Mucosa of rectum (tissue), 2 donors: ENCODE data around the gene TOM1L2.
"Not testable (repeated sequence)": the region's sequence is repeated elsewhere in the genome, so short reads cannot be mapped to it uniquely, and the experiment has no call there.

Experiments used
- H3K27ac ChIP-seq, 2 donors: one replicate each; pipeline ENCODE4 v1.7.0; 2013; ENCODE audit warnings: inconsistent platforms in 2 of 2, low read depth in 2 of 2, low read length in 2 of 2
- H3K27me3 ChIP-seq, 2 donors: one replicate each; pipeline ENCODE4 v1.7.0; 2013; ENCODE audit warnings: low read length in 2 of 2; ENCODE audit not compliant: control insufficient read depth in 2 of 2, insufficient read depth in 2 of 2
- H3K36me3 ChIP-seq, 2 donors: one replicate each; pipeline ENCODE4 v1.7.0; 2013; ENCODE audit warnings: low read length in 2 of 2; ENCODE audit not compliant: control insufficient read depth in 2 of 2, insufficient read depth in 2 of 2
- H3K4me1 ChIP-seq, 2 donors: one replicate each; pipeline ENCODE4 v1.7.0; 2013; ENCODE audit warnings: low read length in 2 of 2, mild to moderate bottlenecking in 1 of 2; ENCODE audit not compliant: control insufficient read depth in 2 of 2, insufficient read depth in 2 of 2
- H3K4me3 ChIP-seq, 2 donors: one replicate each; pipeline ENCODE4 v1.7.0; 2013; ENCODE audit warnings: low read length in 2 of 2
- H3K9ac ChIP-seq, 2 donors: one replicate each; pipeline ENCODE4 v1.7.0; 2013; ENCODE audit warnings: low read length in 2 of 2, low read depth in 1 of 2, mild to moderate bottlenecking in 1 of 2
- H3K9me3 ChIP-seq, 2 donors: one replicate each; pipeline ENCODE4 v1.7.0; 2013; ENCODE audit warnings: low read length in 2 of 2; ENCODE audit not compliant: control insufficient read depth in 2 of 2
- donor health status: healthy.
- donor health status: Normal muscosa, but diverticular disease.

Gene TOM1L2

GRCh38 chr17:17998934-17999333 is 26.7 kb upstream of the TOM1L2 start:
- Histone ChIP-seq H3K9ac (no peak overlapping the region), H3K4me3 (no peak overlapping the region), H3K36me3 (no peaks in the 10 kb centered on the region), H3K27ac (no peak overlapping the region), H3K27me3 (no peaks in the 10 kb centered on the region), H3K9me3 (no peaks in the 10 kb centered on the region), H3K4me1 (no peaks in the 10 kb centered on the region)

GRCh38 chr17:17995887-17996286 is 23.7 kb upstream of the TOM1L2 start:
- H3K9ac ChIP-seq, H3K4me3 ChIP-seq, H3K27me3 ChIP-seq, H3K36me3 ChIP-seq, H3K4me1 ChIP-seq, H3K9me3 ChIP-seq, H3K27ac ChIP-seq: not testable (repeated sequence)

GRCh38 chr17:17994271-17995069 is 22.3 kb upstream of the TOM1L2 start:
- no peak overlapping the region for H3K27ac ChIP-seq
- H3K9me3 ChIP-seq: no peaks in the 10 kb centered on the region
- no peaks in the 10 kb centered on the region for H3K4me1 ChIP-seq
- no peaks in the 10 kb centered on the region for H3K27me3 ChIP-seq
- no peaks in the 10 kb centered on the region for H3K36me3 ChIP-seq
- H3K4me3 ChIP-seq: no peak overlapping the region
- no peak overlapping the region for H3K9ac ChIP-seq

GRCh38 chr17:17993852-17994251 is 21.7 kb upstream of the TOM1L2 start:
- no peaks in the 10 kb centered on the region for H3K4me1 ChIP-seq
- H3K27ac ChIP-seq: no peak overlapping the region
- H3K9ac ChIP-seq: no peak overlapping the region
- H3K9me3 ChIP-seq: no peaks in the 10 kb centered on the region
- no peaks in the 10 kb centered on the region for H3K36me3 ChIP-seq
- no peaks in the 10 kb centered on the region for H3K27me3 ChIP-seq
- no peak overlapping the region for H3K4me3 ChIP-seq

GRCh38 chr17:17993366-17993765 is 21.2 kb upstream of the TOM1L2 start:
- Histone ChIP-seq H3K27ac (no peak overlapping the region), H3K4me1 (no peaks in the 10 kb centered on the region), H3K4me3 (no peak overlapping the region), H3K9me3 (no peaks in the 10 kb centered on the region), H3K27me3 (no peaks in the 10 kb centered on the region), H3K36me3 (no peaks in the 10 kb centered on the region), H3K9ac (no peak overlapping the region)

GRCh38 chr17:17990282-17990681 is 18.1 kb upstream of the TOM1L2 start:
- no peaks in the 10 kb centered on the region for H3K36me3 ChIP-seq
- no peak overlapping the region for H3K27ac ChIP-seq
- no peak overlapping the region for H3K9ac ChIP-seq
- no peaks in the 10 kb centered on the region for H3K27me3 ChIP-seq
- no peak overlapping the region for H3K4me3 ChIP-seq
- H3K9me3 ChIP-seq: no peaks in the 10 kb centered on the region
- no peaks in the 10 kb centered on the region for H3K4me1 ChIP-seq

GRCh38 chr17:17989618-17990017 is 17.4 kb upstream of the TOM1L2 start:
- no peaks in the 10 kb centered on the region for H3K4me1 ChIP-seq
- H3K9ac ChIP-seq: no peak overlapping the region
- H3K9me3 ChIP-seq: no peaks in the 10 kb centered on the region
- no peak overlapping the region for H3K27ac ChIP-seq
- H3K27me3 ChIP-seq: no peaks in the 10 kb centered on the region
- no peak overlapping the region for H3K4me3 ChIP-seq
- no peaks in the 10 kb centered on the region for H3K36me3 ChIP-seq

- no peaks in the 10 kb centered on the region for H3K4me1 ChIP-seq
These were observed 16.9 kb upstream of the TOM1L2 start for GRCh38 chr17:17989081-17989480.

GRCh38 chr17:17988427-17988945 is 16.3 kb upstream of the TOM1L2 start:
- H3K9ac ChIP-seq: no peak overlapping the region

More at GRCh38 chr17:17989081-17989480, 16.9 kb upstream of the TOM1L2 start:
- Histone ChIP-seq H3K27ac (no peak overlapping the region), H3K9ac (no peak overlapping the region), H3K4me3 (no peak overlapping the region), H3K36me3 (no peaks in the 10 kb centered on the region), H3K9me3 (no peaks in the 10 kb centered on the region), H3K27me3 (no peaks in the 10 kb centered on the region)

GRCh38 chr17:17987901-17988300 is 15.7 kb upstream of the TOM1L2 start:
- Histone ChIP-seq H3K27ac (no peak overlapping the region), H3K4me3 (no peak overlapping the region), H3K4me1 (no peaks in the 10 kb centered on the region), H3K9ac (no peak overlapping the region), H3K27me3 (no peaks in the 10 kb centered on the region), H3K9me3 (no peaks in the 10 kb centered on the region), H3K36me3 (no peaks in the 10 kb centered on the region)

More at GRCh38 chr17:17988427-17988945, 16.3 kb upstream of the TOM1L2 start:
- H3K27me3 ChIP-seq: no peaks in the 10 kb centered on the region
- no peaks in the 10 kb centered on the region for H3K36me3 ChIP-seq
- H3K4me1 ChIP-seq: no peaks in the 10 kb centered on the region
- no peaks in the 10 kb centered on the region for H3K9me3 ChIP-seq
- no peak overlapping the region for H3K27ac ChIP-seq
- no peak overlapping the region for H3K4me3 ChIP-seq
